Duodenal mucosa (tissue), 2 donors: ENCODE results near the gene TMEM270.
"Not testable (repeated sequence)": the region's sequence is repeated elsewhere in the genome, so short reads cannot be mapped to it uniquely, and the experiment has no call there.

Source experiments
- H3K27ac ChIP-seq: one replicate; pipeline ENCODE4 v1.7.0; 2013; ENCODE audit warnings: low read depth, low read length
- H3K27me3 ChIP-seq, 2 donors: one replicate each; pipeline ENCODE4 v1.7.0; 2013; ENCODE audit warnings: low read length in 2 of 2, control low read depth in 1 of 2; ENCODE audit not compliant: insufficient read depth in 2 of 2, control insufficient read depth in 1 of 2
- H3K36me3 ChIP-seq, 2 donors: one replicate each; pipeline ENCODE4 v1.7.0; 2013; ENCODE audit warnings: low read length in 2 of 2, control low read depth in 1 of 2; ENCODE audit not compliant: insufficient read depth in 2 of 2, control insufficient read depth in 1 of 2
- H3K4me1 ChIP-seq, 2 donors: one replicate each; pipeline ENCODE4 v1.7.0; 2013; ENCODE audit warnings: low read length in 2 of 2, control low read depth in 1 of 2; ENCODE audit not compliant: insufficient read depth in 2 of 2, control insufficient read depth in 1 of 2
- H3K4me3 ChIP-seq, 2 donors: one replicate each; pipeline ENCODE4 v1.7.0; 2013; ENCODE audit warnings: low read length in 2 of 2, low read depth in 1 of 2
- H3K9ac ChIP-seq, 2 donors: one replicate each; pipeline ENCODE4 v1.7.0; 2013; ENCODE audit warnings: low read length in 2 of 2, low read depth in 1 of 2
- H3K9me3 ChIP-seq, 2 donors: one replicate each; pipeline ENCODE4 v1.7.0; 2013; ENCODE audit warnings: low read length in 2 of 2, control low read depth in 1 of 2; ENCODE audit not compliant: control insufficient read depth in 1 of 2

Gene TMEM270

DNA sequence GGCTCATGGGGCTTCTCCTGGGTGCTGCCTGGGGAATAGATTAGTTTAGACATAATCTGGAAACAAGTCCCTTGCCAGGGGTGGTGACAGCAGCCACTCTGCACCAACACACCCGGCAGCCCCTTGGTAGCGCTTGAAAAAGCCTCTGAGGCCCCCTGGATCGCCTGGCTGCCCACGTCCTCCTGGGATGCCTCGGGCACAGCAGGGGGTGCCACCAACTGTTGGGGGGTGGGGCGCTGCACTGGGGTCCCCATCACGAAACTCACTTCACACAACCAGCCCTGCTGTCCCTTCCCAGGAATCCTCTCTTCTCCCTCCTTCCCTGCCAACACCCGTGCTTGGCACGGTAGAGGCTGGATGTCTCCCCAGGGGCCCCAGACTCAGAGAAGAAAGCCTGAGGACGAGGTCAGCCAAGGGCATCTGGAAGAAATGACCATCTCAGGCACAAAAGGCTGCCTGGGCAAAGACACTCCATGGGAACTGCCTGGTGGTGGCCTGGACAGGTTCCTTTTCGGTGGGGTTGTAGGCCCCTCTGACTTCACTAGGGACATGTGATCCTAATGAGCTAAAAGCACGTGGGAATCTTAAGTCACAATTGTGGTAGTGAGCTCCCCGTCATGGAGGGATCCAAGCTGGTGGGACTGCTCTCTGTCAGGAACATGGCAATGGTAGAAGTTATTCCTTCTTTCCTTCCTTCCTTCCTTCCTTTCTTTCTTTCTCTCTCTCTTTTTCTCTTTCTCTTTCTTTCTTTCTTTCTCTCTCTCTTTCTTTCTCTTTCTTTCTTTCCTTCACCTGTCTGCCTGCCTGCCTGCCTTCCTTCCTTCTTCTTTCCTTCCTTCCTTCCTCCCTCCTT, 11.3 kb downstream of the TMEM270 start:
- H3K4me3 ChIP-seq = no peak overlapping the region
- no peak overlapping the region for H3K27ac ChIP-seq
- no peaks in the 10 kb centered on the region for H3K36me3 ChIP-seq

DNA sequence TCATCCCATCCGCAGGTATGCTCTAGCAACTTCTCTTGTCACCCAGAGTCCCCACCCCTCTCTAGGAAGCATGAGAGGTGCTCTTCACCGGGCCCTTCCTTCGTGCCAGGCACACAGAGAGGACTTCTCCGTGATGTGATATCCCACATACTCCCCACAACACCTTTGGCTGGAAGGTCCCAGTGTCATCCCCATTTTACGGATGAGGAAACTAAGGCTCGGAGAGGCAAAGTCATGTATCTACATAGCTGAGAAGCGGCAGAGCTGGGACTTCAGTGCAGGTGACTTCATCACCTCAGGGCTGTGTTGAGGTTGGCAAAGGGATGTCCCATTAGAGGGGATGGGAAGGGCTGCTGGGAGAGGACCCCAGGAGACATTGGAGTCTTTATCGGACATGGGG, 15.4 kb downstream of the TMEM270 start:
- Histone ChIP-seq H3K4me1 (peaks cover 7 to 10% of the 10 kb centered on the region in 2 donors), H3K9ac (no peak overlapping the region), H3K27ac (no peak overlapping the region), H3K4me3 (no peak overlapping the region), H3K36me3 (no peaks in the 10 kb centered on the region), H3K27me3 (peaks cover 0 to 2% of the 10 kb centered on the region in 2 donors), H3K9me3 (no peaks in the 10 kb centered on the region)

More for the DNA sequence above, 11.3 kb downstream of the TMEM270 start:
- no peak overlapping the region for H3K9ac ChIP-seq
- no peaks in the 10 kb centered on the region for H3K27me3 ChIP-seq
- H3K9me3 ChIP-seq = no peaks in the 10 kb centered on the region
- H3K4me1 ChIP-seq = peaks cover 22 to 26% of the 10 kb centered on the region in 2 donors

DNA sequence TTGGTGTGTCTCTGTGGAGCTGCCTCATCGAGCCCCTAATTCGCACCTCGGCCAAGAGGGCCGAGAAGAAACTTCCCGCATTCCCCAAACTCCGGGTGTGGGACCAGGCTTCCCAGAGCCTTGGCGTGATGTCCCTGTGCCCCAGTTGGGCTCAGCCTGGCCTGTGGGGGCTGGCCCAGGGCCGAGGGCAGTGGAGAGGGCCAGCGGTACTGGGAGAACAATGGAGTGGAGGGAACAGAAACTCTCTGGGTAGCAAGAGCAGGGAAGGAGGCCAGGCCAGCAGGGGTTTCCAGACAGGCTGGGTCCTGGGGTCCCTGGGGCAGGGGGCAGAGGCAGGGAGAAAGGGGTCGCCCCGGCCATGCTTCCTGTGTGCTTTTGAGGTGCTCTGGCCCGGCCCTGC, 16.0 kb downstream of the TMEM270 start:
- no peaks in the 10 kb centered on the region for H3K9me3 ChIP-seq
- peaks cover 1 to 3% of the 10 kb centered on the region in 2 donors for H3K4me1 ChIP-seq
- no peak overlapping the region for H3K27ac ChIP-seq
- no peak overlapping the region for H3K4me3 ChIP-seq
- no peaks in the 10 kb centered on the region for H3K36me3 ChIP-seq
- H3K9ac ChIP-seq = no peak overlapping the region
- H3K27me3 ChIP-seq = peaks cover 0 to 3% of the 10 kb centered on the region in 2 donors

DNA sequence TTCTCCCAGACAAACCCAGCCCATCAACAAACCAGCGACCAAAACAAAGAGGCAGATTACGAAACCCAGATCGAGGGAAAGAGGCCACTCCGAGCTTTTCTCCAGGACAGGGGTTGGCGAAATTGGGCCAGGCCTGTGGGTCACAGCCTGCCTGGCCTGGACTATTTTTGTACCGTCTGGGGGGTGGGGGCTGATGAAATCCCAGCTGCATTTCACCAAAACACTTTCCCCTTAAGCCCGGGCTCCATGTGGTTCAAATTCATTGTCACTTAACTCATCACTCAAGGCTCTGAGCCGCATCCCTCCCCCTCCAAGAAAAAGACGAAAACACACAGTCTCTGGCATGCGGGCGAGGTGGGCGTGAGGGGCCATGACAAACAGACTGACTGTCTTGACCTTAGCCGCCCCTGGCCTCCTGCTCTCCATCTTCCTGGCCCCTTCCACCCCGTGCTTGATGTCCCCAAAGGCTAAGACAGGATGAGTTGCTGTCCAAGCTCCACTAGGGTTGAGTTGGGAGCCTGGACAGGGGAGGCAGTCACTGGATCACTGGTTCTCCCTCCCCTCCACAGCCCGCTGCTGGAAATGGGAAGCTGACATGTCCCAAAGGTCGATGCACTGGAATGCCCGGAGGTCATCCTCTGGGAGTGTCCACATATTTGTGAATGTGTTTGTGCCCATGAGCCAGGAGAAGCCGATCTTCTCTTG, 19.2 kb downstream of the TMEM270 start:
- Histone ChIP-seq H3K27me3 (peaks cover 0 to 3% of the 10 kb centered on the region in 2 donors), H3K4me3 (no peak overlapping the region), H3K9me3 (no peaks in the 10 kb centered on the region), H3K9ac (no peak overlapping the region), H3K4me1 (no peaks in the 10 kb centered on the region), H3K36me3 (no peaks in the 10 kb centered on the region), H3K27ac (no peak overlapping the region)

DNA sequence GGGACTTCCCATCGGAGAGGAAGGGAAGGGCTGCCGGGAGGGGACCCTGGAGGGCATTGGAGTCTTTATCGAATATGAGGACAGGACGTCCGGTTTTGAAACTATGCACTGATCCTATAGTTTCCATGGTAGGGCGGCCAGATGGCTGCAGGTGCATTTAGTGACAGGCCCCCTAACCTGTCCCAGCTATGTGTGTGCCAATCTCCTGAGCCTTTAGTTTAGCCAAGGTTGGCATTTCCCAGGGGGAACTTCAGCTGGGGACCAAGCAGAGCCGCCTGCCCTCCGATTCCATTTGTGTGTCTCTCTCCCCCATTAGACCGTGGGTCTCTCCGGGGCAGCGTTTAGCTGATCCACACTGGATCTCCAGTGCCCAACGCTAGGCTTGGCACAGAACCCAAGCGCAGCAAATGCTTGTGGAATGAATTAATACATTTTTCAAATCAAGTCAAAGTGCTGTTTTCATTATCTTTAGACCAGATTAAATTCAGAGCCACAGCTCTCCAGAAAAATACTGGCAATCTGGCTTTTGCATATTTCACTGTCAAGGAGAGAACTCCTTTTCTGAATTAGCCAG, 19.9 kb downstream of the TMEM270 start:
- Histone ChIP-seq H3K27ac (no peak overlapping the region), H3K9ac (no peak overlapping the region), H3K4me3 (no peak overlapping the region), H3K36me3 (no peaks in the 10 kb centered on the region), H3K4me1 (no peaks in the 10 kb centered on the region), H3K9me3 (no peaks in the 10 kb centered on the region), H3K27me3 (peaks cover 0 to 3% of the 10 kb centered on the region in 2 donors)

DNA sequence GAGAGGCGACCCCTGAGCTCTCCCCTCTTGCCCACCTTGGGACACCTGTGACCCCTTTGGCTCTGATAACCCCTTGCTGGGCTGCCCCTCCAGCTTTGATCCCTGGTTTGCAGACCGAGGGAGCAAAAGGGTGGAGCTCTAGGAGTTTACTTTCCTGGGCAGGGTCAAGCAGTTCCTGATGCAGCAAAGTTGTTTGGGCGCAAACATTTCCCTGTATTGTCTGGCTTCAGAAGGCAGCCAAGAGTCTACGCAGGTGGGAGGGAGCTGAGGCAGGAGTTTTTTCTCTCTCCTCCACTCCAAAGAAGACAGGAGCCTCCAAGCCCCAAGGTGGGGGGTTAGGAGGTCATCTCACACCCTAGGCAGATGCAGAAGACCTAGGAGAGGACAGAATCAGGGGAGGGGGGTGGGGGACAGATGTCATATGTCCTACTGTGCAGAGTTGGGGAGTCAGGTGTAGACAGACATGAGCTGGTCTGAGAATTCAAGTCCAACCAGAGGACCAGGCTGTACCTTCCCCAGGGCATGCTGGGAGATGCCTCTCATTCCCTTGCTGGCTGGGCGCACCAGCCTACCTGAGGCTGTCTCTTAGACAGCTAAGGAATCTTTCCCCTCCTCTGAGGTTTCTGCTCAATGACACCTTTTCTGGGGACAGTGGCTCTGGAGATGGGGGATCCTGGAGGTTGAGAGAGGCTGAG, 20.5 kb downstream of the TMEM270 start:
- Histone ChIP-seq H3K27me3 (peaks cover 0 to 3% of the 10 kb centered on the region in 2 donors), H3K9ac (no peak overlapping the region), H3K4me1 (no peaks in the 10 kb centered on the region), H3K27ac (no peak overlapping the region), H3K9me3 (no peaks in the 10 kb centered on the region), H3K36me3 (no peaks in the 10 kb centered on the region), H3K4me3 (no peak overlapping the region)

DNA sequence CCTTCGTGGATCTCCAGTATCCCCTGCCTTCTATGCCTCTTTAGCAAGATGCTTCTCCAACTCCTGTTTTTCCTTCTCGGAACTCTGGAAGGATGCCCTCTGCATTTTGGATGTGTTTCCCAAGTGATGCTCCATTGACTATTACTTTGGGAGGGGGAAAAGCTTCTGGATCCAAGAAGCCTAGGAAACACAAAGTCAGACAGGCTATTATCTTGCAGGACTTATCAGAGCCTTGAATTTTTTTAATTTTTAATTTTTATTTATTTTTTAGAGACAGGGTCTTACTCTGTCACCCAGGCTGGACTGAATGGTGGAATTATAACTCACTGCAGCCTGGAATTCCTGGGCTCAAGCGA, 21.1 kb downstream of the TMEM270 start:
- H3K27ac ChIP-seq = no peak overlapping the region
- no peaks in the 10 kb centered on the region for H3K36me3 ChIP-seq
- no peaks in the 10 kb centered on the region for H3K9me3 ChIP-seq
- no peak overlapping the region for H3K9ac ChIP-seq
- H3K27me3 ChIP-seq = peaks cover 0 to 3% of the 10 kb centered on the region in 2 donors
- no peaks in the 10 kb centered on the region for H3K4me1 ChIP-seq
- H3K4me3 ChIP-seq = no peak overlapping the region

DNA sequence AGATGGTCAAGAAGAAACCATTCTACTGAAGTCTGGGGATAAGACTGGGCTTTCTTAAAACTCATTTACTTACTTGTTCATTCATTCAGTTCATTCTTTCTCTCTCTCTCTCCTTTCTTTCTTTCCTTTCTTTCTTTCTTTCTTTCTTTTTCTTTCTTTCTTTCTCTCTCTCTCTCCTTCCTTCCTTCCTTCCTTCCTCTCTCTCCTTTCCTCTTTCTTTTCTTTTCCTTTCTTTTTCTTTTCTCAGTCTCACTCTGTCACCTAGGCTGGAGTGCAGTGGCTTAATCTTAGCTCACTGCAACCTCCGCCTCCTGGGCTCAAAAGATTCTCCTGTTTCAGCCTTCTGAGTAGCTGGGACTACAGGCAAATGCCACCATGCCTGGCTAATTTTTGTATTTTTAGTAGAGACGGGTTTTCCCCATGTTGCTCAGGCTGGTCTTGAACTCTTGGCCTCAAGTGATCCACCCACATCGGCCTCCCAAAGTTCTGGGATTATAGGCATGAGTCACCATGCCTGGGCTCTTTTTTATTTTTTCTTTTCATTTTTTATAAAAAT, 24.0 kb downstream of the TMEM270 start:
- not testable (repeated sequence) for H3K4me3 ChIP-seq, H3K27me3 ChIP-seq, H3K36me3 ChIP-seq

DNA sequence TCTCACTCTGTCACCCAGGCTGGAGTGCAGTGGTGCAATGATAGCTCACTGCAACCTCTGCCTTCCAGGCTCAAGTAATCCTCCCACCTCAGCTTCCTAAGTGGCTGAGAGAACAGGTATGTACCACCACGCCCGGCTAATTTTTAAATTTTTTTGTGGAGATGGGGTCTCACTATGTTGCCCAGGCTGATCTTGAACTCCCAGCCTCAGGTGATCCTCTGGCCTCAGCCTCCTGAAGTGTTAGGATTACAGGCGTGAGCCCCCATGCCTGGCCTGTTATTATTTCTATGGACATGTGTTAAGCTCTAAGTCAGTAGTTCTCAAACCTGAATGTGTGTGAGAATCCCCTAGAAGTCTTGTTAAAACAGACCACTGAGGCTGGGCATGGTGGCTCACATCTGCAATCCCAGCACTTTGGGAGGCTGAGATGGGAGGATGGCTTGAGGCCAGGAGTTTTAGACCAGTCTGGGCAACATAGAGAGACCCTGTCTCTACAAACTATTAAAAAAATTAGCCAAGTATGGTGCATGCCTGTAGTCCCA, 24.5 kb downstream of the TMEM270 start:
- H3K4me1 ChIP-seq = no peaks in the 10 kb centered on the region
- no peak overlapping the region for H3K9ac ChIP-seq
- H3K9me3 ChIP-seq = no peaks in the 10 kb centered on the region
- H3K4me3 ChIP-seq = no peak overlapping the region
- H3K27ac ChIP-seq = no peak overlapping the region
- peaks cover 0 to 3% of the 10 kb centered on the region in 2 donors for H3K27me3 ChIP-seq
- no peaks in the 10 kb centered on the region for H3K36me3 ChIP-seq

More for the DNA sequence above, 24.0 kb downstream of the TMEM270 start:
- not testable (repeated sequence) for H3K9me3 ChIP-seq, H3K27ac ChIP-seq, H3K9ac ChIP-seq, H3K4me1 ChIP-seq
